HepG2 (cell line): ENCODE results near the gene SLC13A3. TPM values are rescaled to one million over a fixed set of nuclear protein-coding genes. Genes with fewer than 3 reads are reported as not detected.

ENCODE experiments used
- DRAP1 ChIP-seq: IDR thresholded peaks from 2 replicates; pipeline ENCODE4 v1.6.1; 2016; ENCODE audit warnings: missing genetic modification reagents, missing compliant biosample characterization
- FOXC1 ChIP-seq: sonication (generic); formaldehyde crosslinking; IDR thresholded peaks from 2 replicates; pipeline ENCODE4 v1.8.0; 2022; ENCODE audit warnings: mild to moderate bottlenecking, missing genetic modification reagents, borderline replicate concordance
- FOXO1 ChIP-seq: sonication (generic); formaldehyde crosslinking; IDR thresholded peaks from 2 replicates; pipeline ENCODE4 v1.4.0; 2020; ENCODE audit warnings: missing genetic modification reagents
- GABPA ChIP-seq, 2 experiments: IDR thresholded peaks; 2 replicates each; pipeline ENCODE4 v1.6.1; 2011 to 2016; ENCODE audit warnings: low read depth in 2 of 2, low read length in 1 of 2, missing biosample characterization in 1 of 2, missing genetic modification characterization in 1 of 2
- HDAC1 ChIP-seq: sonication (generic); formaldehyde crosslinking; IDR thresholded peaks from 2 replicates; pipeline ENCODE4 v1.5.1; 2020; ENCODE audit warnings: mild to moderate bottlenecking, missing genetic modification reagents
- KDM5B ChIP-seq: sonication (generic); formaldehyde crosslinking; IDR thresholded peaks from 2 replicates; pipeline ENCODE4 v1.4.0; 2020; ENCODE audit warnings: missing genetic modification reagents, mild to moderate bottlenecking, borderline replicate concordance
- MYPOP ChIP-seq: sonication (generic); formaldehyde crosslinking; IDR thresholded peaks from 2 replicates; pipeline ENCODE4 v1.8.1; 2023; ENCODE audit warnings: mild to moderate bottlenecking, moderate library complexity, missing genetic modification reagents
- NFIC ChIP-seq: IDR thresholded peaks from 2 replicates; pipeline ENCODE4 v1.6.1; 2012; ENCODE audit warnings: mild to moderate bottlenecking, low read length, inconsistent platforms
- NRL ChIP-seq: sonication (generic); formaldehyde crosslinking; IDR thresholded peaks from 2 replicates; pipeline ENCODE4 v1.5.0; 2020; ENCODE audit warnings: missing genetic modification reagents, mild to moderate bottlenecking, moderate library complexity, borderline replicate concordance
- SAP130 ChIP-seq: IDR thresholded peaks from 2 replicates; pipeline ENCODE4 v1.6.1; 2016; ENCODE audit warnings: low read depth
- THAP11 ChIP-seq: IDR thresholded peaks from 2 replicates; pipeline ENCODE4 v1.6.1; 2016; ENCODE audit warnings: missing biosample characterization, missing genetic modification reagents
- THAP7 ChIP-seq: sonication (generic); formaldehyde crosslinking; IDR thresholded peaks from 2 replicates; pipeline ENCODE4 v1.8.1; 2023; ENCODE audit warnings: mild to moderate bottlenecking, missing genetic modification reagents
- THAP8 ChIP-seq: sonication (generic); formaldehyde crosslinking; IDR thresholded peaks from 2 replicates; pipeline ENCODE4 v1.5.1; 2020; ENCODE audit warnings: missing genetic modification reagents, mild to moderate bottlenecking, borderline replicate concordance
- UBTF ChIP-seq: sonication (generic); formaldehyde crosslinking; IDR thresholded peaks from 2 replicates; pipeline ENCODE4 v1.4.0; 2020; ENCODE audit warnings: mild to moderate bottlenecking, missing genetic modification reagents
- ZFP36L1 ChIP-seq: sonication (generic); formaldehyde crosslinking; IDR thresholded peaks from 2 replicates; pipeline ENCODE4 v1.8.0; 2022; ENCODE audit warnings: mild to moderate bottlenecking, missing genetic modification reagents, moderate library complexity
- ZNF10 ChIP-seq: sonication (generic); formaldehyde crosslinking; IDR thresholded peaks from 2 replicates; pipeline ENCODE4 v1.4.0; 2020; ENCODE audit warnings: mild to moderate bottlenecking, low read depth, missing genetic modification reagents, borderline replicate concordance
- ZNF232 ChIP-seq: sonication (generic); formaldehyde crosslinking; IDR thresholded peaks from 2 replicates; pipeline ENCODE4 v1.4.0; 2020; ENCODE audit warnings: missing genetic modification reagents, borderline replicate concordance
- ZNF362 ChIP-seq: sonication (generic); formaldehyde crosslinking; IDR thresholded peaks from 2 replicates; pipeline ENCODE4 v1.4.0; 2020; ENCODE audit warnings: missing genetic modification reagents, mild to moderate bottlenecking, borderline replicate concordance
- ZNF747 ChIP-seq: sonication (generic); formaldehyde crosslinking; IDR thresholded peaks from 2 replicates; pipeline ENCODE4 v1.8.1; 2023; ENCODE audit warnings: missing genetic modification reagents, mild to moderate bottlenecking, borderline replicate concordance
- ZNF768 ChIP-seq: sonication (generic); formaldehyde crosslinking; IDR thresholded peaks from 2 replicates; pipeline ENCODE4 v1.4.0; 2020; ENCODE audit warnings: missing genetic modification reagents
- ZNF883 ChIP-seq: sonication (generic); formaldehyde crosslinking; IDR thresholded peaks from 2 replicates; pipeline ENCODE4 v1.5.1; 2020; ENCODE audit warnings: mild to moderate bottlenecking, missing genetic modification reagents; ENCODE audit errors: not compliant biosample characterization
- polyA plus RNA-seq, 8 experiments: library from polyadenylated mRNA; depleted of rRNA in 3 of 8; stranded (reverse) in 7 of 8; unstranded in 1 of 8; fragments of >200 nt; fragmentation: Illumina TruSeq in 4 of 8; extraction: Trizol in 4 of 8; gene quantifications; 2 replicates each; pipeline versions ENCODE4 v1.2.1 to v1.2.3, GENCODE V29; 2011 to 2016; ENCODE audit warnings: low read depth in 4 of 8, missing spikeins in 1 of 8, mixed read lengths in 1 of 8; ENCODE audit not compliant: insufficient read depth in 1 of 8
- total RNA-seq, 5 experiments: library from RNA; depleted of rRNA; stranded (reverse); fragments of >200 nt; fragmentation: Illumina TruSeq; extraction: Trizol; gene quantifications; 2 replicates each; pipeline ENCODE4 v1.2.3, GENCODE V29; 2016; ENCODE audit warnings: low read depth in 1 of 5

SLC13A3 gene
- total and polyA plus RNA-seq, 2 of the 13 experiments (the other 11 are each of a cell fraction or from before 2014, with no cell fraction given), result 66.5 to 76.0 TPM

GRCh38 chr20:46512943-46513844 is 138.1 kb downstream of the SLC13A3 start, which contains the start of gene ZNF334 (continued):
- TF ChIP-seq UBTF (peak; percentile 17; the same call in 1 of the 2 replicates), KDM5B (CRISPR knock-in tag) (peak; percentile 42; the same call in 1 of the 2 replicates), ZNF747 (CRISPR knock-in tag) (0 out of 2 replicates have a peak, but pooled peaks have one; percentile 6), GABPA (IDR thresholded peaks at IDR 0.05; ENCODE audit: low read depth, low read length) (peak; percentile 77), GABPA (CRISPR knock-in tag; IDR thresholded peaks at IDR 0.05; ENCODE audit: low read depth) (peak; percentile 93), MYPOP (CRISPR knock-in tag) (no peak), ZNF768 (CRISPR knock-in tag) (peak; percentile 55; the same call in 1 of the 2 replicates), ZNF883 (CRISPR knock-in tag) (peak; percentile 36), HDAC1 (CRISPR knock-in tag) (peak; percentile 66; the same call in 1 of the 2 replicates), FOXO1 (0 out of 2 replicates have a peak, but pooled peaks have one; percentile 27), ZNF10 (CRISPR knock-in tag) (no peak), NRL (CRISPR knock-in tag) (peak; percentile 68; the same call in 1 of the 2 replicates), ZNF362 (CRISPR knock-in tag) (peak; percentile 87), NFIC (no peak), SAP130 (peak; percentile 70), THAP11 (CRISPR knock-in tag) (peak; percentile 92), ZNF232 (0 out of 2 replicates have a peak, but pooled peaks have one; percentile 56), THAP8 (CRISPR knock-in tag) (0 out of 2 replicates have a peak, but pooled peaks have one; percentile 85), THAP7 (CRISPR knock-in tag) (no peak), DRAP1 (CRISPR knock-in tag) (peak; percentile 49; the same call in 1 of the 2 replicates), FOXC1 (CRISPR knock-in tag) (0 out of 2 replicates have a peak, but pooled peaks have one; percentile 55), ZFP36L1 (CRISPR knock-in tag) (0 out of 2 replicates have a peak, but pooled peaks have one; percentile 53)
